Measurements from ENCODE around the gene PPP2R1B.

DNA sequence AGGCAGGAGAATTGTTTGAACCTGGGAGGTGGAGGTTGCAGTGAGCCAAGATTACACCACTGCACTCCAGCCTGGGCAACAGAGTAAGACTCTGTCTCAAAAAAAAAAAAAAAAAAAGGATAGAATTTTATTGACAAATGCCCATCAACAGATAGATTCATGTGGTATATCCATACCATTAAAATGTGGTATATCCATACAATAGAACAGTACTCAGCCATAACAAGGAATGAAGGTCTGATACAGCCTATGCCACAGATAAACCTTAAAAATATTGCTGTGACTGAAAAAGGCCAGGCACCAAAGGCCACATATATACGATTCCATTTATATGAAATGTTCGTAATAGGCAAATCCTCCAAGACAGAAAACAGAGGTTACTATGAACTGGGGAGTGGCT, 45.3 kb upstream of the PPP2R1B start:
- TF ChIP-seq, protein P1, sequence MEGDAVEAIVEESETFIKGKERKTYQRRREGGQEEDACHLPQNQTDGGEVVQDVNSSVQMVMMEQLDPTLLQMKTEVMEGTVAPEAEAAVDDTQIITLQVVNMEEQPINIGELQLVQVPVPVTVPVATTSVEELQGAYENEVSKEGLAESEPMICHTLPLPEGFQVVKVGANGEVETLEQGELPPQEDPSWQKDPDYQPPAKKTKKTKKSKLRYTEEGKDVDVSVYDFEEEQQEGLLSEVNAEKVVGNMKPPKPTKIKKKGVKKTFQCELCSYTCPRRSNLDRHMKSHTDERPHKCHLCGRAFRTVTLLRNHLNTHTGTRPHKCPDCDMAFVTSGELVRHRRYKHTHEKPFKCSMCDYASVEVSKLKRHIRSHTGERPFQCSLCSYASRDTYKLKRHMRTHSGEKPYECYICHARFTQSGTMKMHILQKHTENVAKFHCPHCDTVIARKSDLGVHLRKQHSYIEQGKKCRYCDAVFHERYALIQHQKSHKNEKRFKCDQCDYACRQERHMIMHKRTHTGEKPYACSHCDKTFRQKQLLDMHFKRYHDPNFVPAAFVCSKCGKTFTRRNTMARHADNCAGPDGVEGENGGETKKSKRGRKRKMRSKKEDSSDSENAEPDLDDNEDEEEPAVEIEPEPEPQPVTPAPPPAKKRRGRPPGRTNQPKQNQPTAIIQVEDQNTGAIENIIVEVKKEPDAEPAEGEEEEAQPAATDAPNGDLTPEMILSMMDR (IDR thresholded peaks at IDR 0.05; ENCODE audit: borderline replicate concordance, extremely low read depth, low read length, poor library complexity, severe bottlenecking) = no peak
- TF ChIP-seq EZH2 (IDR thresholded peaks at IDR 0.05; ENCODE audit: borderline replicate concordance, low read depth, low read length, severe bottlenecking) = no peak

Data from DND-41 (cell line).